HUES48 (cell line): ENCODE data around the gene SERPINA1.
"Not testable (repeated sequence)": the region's sequence is repeated elsewhere in the genome, so short reads cannot be mapped to it uniquely, and the experiment has no call there.

Source experiments
- H3K27ac ChIP-seq: one replicate; pipeline ENCODE4 v1.7.0; 2013; ENCODE audit warnings: low read depth, low read length, inconsistent platforms
- H3K27me3 ChIP-seq: 2 replicates; pipeline ENCODE4 v1.6.1; 2013; ENCODE audit warnings: mild to moderate bottlenecking, low read length; ENCODE audit not compliant: control insufficient read depth, insufficient read depth
- H3K36me3 ChIP-seq: 2 replicates; pipeline ENCODE4 v1.6.1; 2013; ENCODE audit warnings: low read length; ENCODE audit not compliant: control insufficient read depth, insufficient read depth
- H3K4me1 ChIP-seq: 2 replicates; pipeline ENCODE4 v1.6.1; 2013; ENCODE audit warnings: mild to moderate bottlenecking, low read length; ENCODE audit not compliant: control insufficient read depth, insufficient read depth
- H3K4me3 ChIP-seq: 2 replicates; pipeline ENCODE4 v1.5.1; 2013; ENCODE audit warnings: mild to moderate bottlenecking, low read depth, low read length
- H3K9ac ChIP-seq: 2 replicates; pipeline ENCODE4 v1.6.1; 2013; ENCODE audit warnings: mild to moderate bottlenecking, low read depth, low read length, moderate library complexity
- H3K9me3 ChIP-seq: 2 replicates; pipeline ENCODE4 v1.6.1; 2013; ENCODE audit warnings: low read length; ENCODE audit not compliant: control insufficient read depth, insufficient read depth

SERPINA1 gene

DNA sequence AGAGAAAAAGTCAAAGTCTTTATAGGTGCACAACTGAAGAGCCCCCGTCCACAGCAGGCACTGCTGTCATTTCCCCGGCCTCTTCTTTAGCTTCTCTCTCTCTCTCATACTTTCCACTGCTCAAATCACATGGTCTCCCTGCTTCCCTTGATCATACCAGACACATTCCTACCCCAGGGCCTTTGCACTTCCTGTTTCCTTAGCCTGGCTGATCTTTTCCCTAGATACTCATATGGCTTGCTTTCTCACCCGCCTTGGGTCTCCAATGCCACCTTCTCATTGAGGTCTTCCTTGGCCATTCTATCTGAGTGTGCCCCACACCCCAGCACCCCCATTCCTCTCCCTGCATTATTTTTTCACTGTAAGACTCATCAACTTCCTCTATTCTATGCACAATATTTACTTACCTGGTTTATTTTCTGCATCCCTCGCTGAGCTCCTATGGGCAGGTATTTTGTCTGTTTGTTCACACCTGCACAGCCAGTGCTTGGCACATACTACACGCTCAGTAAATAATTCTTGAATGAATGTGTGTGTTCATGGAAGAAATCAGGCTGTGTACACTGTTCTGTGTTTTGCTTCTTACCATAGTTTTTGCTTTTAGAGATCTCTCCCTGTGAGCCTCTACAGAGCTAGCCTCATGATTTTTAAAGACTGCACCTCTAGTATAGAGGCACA, 31.9 kb downstream of the SERPINA1 start:
- Histone ChIP-seq H3K27me3 (no peaks in the 10 kb centered on the region), H3K36me3 (no peaks in the 10 kb centered on the region), H3K9me3 (0 out of 2 replicates have a peak, but pooled peaks cover 3% of the 10 kb centered on the region), H3K27ac (no peak overlapping the region), H3K9ac (no peak overlapping the region), H3K4me3 (no peak overlapping the region), H3K4me1 (peaks cover 7% of the 10 kb centered on the region; the same call in 1 of the 2 replicates)

DNA sequence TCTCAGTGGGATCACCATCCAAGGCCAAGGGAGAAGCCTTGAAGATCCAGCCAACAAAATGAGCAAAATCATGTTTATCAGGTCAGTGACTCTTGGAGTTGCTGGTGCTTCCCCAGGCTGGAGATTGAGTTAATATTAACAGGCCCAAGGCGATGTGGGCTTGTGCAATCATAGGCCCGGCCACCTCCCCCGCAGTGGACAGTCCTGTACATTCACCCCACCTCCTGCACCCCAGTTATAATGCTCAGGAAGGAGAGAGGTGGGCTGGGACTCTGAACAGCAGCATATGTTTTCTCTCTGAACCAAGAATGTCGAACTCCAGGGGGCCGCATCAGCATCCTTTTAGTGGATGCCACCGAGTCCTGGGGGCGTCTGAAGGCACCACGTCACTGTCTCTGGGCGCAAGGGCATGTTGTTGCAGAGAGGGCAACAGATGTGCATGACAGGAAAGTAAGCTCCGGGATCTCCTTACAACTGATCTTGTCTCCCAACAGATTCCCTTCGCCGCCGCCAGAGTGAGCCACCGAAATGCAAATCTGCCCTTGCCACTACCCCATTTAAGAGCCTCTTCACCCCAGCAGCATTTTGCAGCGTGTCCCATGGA, 33.1 kb downstream of the SERPINA1 start:
- Histone ChIP-seq H3K9me3 (0 out of 2 replicates have a peak, but pooled peaks cover 3% of the 10 kb centered on the region), H3K4me3 (no peak overlapping the region), H3K4me1 (peaks cover 7% of the 10 kb centered on the region; the same call in 1 of the 2 replicates), H3K36me3 (no peaks in the 10 kb centered on the region), H3K27me3 (no peaks in the 10 kb centered on the region), H3K27ac (no peak overlapping the region), H3K9ac (no peak overlapping the region)

DNA sequence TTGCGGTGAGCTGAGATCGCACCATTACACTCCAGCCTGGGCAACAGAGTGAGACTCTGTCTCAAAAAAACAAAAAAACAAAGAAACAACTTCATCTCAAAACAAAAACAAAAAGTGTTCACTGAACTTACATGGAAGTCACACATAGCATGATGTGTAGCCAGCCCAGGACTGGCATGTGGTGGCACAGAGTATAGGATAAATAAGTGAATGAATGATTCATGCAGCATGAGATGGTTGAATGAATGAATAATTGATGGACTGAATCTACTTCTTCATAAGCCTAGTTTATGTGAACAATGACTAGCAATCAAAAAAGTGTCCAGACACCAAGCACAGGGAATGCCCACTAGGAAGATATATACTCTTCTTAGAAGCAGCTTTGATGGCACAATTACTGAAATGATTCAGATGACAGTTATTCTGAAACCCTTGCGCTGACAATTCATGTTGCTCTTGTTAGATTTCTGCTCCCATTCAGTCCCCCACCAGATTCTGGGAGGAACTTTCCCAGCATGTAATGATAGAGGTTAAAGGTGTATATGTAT, 33.7 kb downstream of the SERPINA1 start:
- Histone ChIP-seq H3K4me1 (peaks cover 7% of the 10 kb centered on the region; the same call in 1 of the 2 replicates), H3K4me3 (no peak overlapping the region), H3K9me3 (0 out of 2 replicates have a peak, but pooled peaks cover 3% of the 10 kb centered on the region), H3K27ac (no peak overlapping the region), H3K27me3 (no peaks in the 10 kb centered on the region), H3K36me3 (no peaks in the 10 kb centered on the region), H3K9ac (no peak overlapping the region)

DNA sequence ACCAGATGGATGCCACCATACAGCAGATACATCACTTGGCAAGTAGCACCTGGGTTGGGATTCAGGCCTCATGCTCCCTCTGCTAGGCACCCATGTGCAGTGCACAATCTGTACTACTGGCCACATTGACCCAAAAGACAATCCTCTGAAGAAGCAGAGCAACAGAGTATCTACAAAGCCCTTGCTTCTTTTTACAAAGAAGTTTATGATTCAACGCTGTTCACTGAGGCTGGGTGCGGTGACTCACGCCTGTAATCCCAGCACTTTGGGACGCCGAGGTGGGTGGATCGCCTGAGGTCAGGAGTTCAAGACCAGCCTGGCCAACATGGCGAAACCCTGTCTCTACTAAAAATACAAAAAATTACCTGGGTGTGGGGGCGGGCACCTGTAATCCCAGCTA, 34.2 kb downstream of the SERPINA1 start:
- H3K4me3 ChIP-seq, H3K36me3 ChIP-seq, H3K27me3 ChIP-seq, H3K9ac ChIP-seq, H3K9me3 ChIP-seq, H3K4me1 ChIP-seq, H3K27ac ChIP-seq: not testable (repeated sequence)

DNA sequence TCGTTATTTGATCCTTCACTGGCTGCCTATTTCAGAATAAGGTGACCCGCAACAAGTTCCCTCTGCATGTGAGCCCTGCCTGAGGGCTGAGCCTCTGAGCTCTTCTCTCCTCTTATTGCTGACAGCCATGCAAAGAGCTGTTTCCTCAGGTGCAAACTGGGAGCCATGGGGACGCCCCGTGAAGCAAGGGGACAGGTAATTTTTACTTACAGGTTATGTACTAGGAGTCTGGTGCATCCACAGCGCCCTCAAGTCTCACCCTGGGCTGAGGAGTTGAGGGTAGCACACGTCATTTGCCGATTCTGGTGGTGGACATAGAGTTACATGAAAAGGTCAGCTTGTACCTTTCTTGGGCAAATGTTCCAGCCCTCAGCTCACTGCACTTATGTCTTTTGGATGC, 39.1 kb downstream of the SERPINA1 start:
- H3K27ac ChIP-seq: no peak overlapping the region

DNA sequence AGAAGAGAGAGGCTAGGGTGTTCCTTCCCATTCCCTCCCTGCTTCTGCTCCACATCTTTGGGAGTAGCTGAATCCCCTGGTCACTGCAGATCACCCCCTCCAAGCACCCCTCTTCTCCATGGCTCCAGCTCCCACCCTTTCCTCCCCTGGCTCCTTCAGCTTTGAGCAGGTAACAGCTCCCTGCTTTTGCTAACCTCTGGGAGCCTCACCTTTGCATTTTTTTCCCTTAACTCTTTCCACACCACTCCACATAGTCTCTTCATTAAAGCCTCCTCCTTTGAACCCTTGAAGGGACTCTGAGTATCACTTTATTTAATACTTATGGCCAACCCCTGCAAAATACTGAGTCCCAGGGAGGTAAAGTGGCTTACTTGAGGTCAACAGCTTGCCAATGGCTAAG, 39.6 kb downstream of the SERPINA1 start:
- Histone ChIP-seq H3K9me3 (0 out of 2 replicates have a peak, but pooled peaks cover 3% of the 10 kb centered on the region), H3K27me3 (no peaks in the 10 kb centered on the region), H3K4me3 (no peak overlapping the region), H3K27ac (no peak overlapping the region), H3K36me3 (no peaks in the 10 kb centered on the region), H3K9ac (no peak overlapping the region), H3K4me1 (no peaks in the 10 kb centered on the region)

More for the DNA sequence above, 39.1 kb downstream of the SERPINA1 start:
- H3K9ac ChIP-seq: no peak overlapping the region
- no peak overlapping the region for H3K4me3 ChIP-seq
- no peaks in the 10 kb centered on the region for H3K36me3 ChIP-seq
- H3K9me3 ChIP-seq: 0 out of 2 replicates have a peak, but pooled peaks cover 3% of the 10 kb centered on the region
- no peaks in the 10 kb centered on the region for H3K27me3 ChIP-seq
- no peaks in the 10 kb centered on the region for H3K4me1 ChIP-seq

DNA sequence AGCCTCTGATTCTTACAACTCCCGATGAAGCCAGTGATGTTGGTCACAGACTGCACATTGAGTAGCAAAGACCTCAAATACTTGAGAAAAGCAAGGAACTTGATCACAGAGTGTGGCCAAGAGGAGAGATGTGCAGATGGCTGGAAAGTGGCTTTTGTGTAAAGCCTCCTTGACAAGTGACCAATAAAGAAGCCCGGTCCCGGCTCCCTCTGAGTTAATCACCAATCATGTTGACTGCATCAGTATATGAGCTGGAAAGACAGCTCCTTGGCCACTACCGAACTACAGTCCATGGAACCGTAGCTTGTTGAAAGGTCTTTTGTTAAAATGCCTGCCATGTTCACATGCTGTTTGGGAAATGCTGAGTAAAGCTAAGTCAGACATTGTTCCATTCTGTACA, 41.6 kb downstream of the SERPINA1 start:
- Histone ChIP-seq H3K9me3 (no peaks in the 10 kb centered on the region), H3K27ac (no peak overlapping the region)

DNA sequence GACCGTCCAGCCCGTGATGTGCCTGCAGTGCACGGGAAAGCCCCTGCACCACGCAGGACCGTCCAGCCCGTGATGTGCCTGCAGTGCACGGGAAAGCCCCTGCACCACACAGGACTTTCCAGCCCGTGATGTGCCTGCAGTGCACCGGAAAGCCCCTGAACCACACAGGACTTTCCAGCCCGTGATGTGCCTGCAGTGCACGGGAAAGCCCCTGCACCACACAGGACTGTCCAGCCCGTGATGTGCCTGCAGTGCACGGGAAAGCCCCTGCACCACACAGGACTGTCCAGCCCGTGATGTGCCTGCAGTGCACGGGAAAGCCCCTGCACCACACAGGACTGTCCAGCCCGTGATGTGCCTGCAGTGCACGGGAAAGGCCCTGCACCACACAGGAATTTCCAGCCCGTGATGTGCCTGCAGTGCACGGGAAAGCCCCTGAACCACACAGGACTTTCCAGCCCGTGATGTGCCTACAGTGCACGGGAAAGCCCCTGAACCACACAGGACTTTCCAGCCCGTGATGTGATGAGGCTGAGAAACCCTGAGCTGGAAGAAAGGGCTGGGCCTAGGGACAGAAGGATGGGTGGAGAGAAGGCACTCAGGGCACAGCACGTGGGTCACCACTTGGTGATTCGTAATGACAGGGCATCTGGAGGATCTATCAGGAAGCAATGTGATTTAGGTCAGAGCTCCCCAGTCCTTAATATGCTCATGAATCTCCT, 42.2 kb downstream of the SERPINA1 start:
- not testable (repeated sequence) for H3K27me3 ChIP-seq, H3K4me3 ChIP-seq, H3K27ac ChIP-seq, H3K9me3 ChIP-seq, H3K9ac ChIP-seq, H3K36me3 ChIP-seq, H3K4me1 ChIP-seq

More for the DNA sequence above, 41.6 kb downstream of the SERPINA1 start:
- Histone ChIP-seq H3K4me1 (no peaks in the 10 kb centered on the region), H3K36me3 (no peaks in the 10 kb centered on the region), H3K27me3 (no peaks in the 10 kb centered on the region), H3K4me3 (no peak overlapping the region), H3K9ac (no peak overlapping the region)

DNA sequence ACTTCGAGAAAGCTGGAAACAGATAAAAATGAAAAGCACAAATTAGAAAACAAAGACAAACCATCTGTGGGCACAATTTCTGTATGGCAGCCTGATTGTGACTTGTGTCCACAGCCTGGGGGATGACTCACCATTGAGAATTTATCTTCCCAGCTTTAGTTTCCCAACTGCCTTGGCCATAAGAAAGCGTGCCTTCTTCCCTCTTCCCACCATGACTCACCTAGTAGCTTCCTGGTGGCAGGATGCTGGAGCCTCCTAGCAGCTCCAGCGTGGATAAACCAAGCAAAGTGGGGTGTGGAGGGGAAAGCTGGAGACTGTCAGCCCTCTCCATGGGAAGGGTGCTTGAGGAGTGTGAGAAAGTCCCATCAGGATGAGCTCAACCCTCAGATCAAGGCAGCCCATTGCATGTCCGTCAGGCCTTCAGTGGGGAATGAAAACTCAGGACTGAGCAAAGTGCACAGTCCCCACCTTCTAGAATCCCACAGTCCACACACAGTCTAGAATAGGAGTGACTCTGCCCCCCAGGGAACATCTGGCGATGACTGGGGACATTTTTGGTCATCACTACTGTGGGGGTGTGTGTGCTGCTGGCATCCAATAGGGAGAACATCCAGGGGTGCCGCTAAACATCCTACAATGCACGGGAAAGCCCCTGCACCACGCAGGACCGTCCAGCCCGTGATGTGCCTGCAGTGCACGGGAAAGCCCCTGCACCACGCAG, 42.9 kb downstream of the SERPINA1 start:
- Histone ChIP-seq H3K9me3 (no peaks in the 10 kb centered on the region), H3K27ac (no peak overlapping the region), H3K36me3 (no peaks in the 10 kb centered on the region), H3K9ac (no peak overlapping the region), H3K27me3 (no peaks in the 10 kb centered on the region), H3K4me3 (no peak overlapping the region), H3K4me1 (no peaks in the 10 kb centered on the region)

DNA sequence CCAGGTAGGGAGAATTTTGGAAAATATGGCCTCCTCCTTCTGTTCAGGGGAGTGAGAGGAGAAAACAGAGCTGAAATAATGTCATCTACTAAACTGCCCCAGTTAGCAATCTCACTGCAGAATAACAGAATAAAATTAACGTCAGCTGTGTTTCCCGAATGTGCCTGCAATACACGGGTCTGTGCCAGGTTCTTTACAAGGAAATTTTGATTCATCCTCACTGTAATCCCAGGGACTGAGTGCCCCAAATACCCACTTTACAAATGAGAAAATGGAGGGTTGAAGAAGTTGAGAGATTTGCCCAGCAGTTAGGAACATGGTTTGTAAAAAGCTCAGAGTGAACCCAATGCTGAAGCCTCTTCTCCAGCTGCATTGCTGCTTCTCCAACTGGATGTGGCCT, 44.0 kb downstream of the SERPINA1 start:
- no peak overlapping the region for H3K9ac ChIP-seq
- H3K36me3 ChIP-seq: no peaks in the 10 kb centered on the region
- H3K4me3 ChIP-seq: no peak overlapping the region
- no peaks in the 10 kb centered on the region for H3K9me3 ChIP-seq
- H3K27me3 ChIP-seq: no peaks in the 10 kb centered on the region
- H3K27ac ChIP-seq: no peak overlapping the region
- H3K4me1 ChIP-seq: no peaks in the 10 kb centered on the region
